ENCODE data around the gene MAN1A1.
A peak's percentile ranks its signal among the peaks of the same experiment; 100 is the strongest.
"Not testable (repeated sequence)": the region's sequence is repeated elsewhere in the genome, so short reads cannot be mapped to it uniquely, and the experiment has no call there.

The MAN1A1 gene

GRCh38 chr6:119349361-119350201 lies at the start of gene MAN1A1:
MAN1A1 (minus strand) TSS chr6:119349761; CDS start chr6:119349065, 696 bp downstream.
- DNase-seq (ENCODE audit: low spot score) = peak; percentile 88

- DNase-seq (ENCODE audit: low spot score) = no peak
These were observed 45.6 kb upstream of the MAN1A1 start for GRCh38 chr6:119395192-119395591.

DNA sequence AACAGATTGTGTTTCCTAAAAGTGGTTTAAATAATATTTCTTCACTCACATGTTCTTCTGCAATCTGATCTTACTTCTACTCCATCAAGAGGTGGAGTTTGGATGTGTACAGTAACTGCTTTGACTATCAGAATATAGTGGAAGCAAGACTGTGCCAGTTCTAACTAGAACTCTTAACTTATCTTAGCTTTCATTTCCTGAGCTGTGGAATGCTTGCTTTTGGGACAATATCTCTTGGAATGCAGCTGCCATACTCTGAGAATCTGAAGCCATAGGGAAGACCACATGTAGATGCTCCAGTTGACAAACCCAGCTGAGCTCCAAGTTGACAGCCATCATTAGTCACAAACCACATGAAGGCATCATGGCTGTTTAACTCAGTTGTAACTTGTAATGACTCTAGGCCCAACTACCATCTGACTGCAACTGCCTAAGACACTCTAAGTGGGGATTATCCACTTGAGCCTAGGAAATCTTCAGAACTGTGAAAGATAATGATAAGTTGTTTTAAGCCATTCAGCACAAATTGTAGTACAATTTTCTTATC lies 40.8 kb upstream of the MAN1A1 start:
- DNase-seq (ENCODE audit: low spot score) = no peak

DNA sequence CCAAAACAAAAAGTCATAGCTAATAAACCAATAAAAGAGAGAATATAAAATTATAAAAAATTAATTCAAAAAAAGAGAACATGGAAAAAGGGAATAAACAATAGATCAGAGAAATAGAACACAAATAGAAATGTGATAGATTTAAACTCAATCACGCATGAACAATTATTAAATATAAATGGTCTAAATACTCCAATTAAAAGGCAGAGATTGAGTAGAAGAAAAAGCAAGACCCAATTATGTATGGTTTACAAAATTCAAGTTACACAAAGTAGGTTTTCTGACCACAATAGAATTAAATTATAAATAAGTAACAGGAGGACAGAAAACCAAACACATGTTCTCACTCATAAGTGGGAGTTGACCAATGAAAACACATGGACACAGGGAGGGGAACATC lies 36.4 kb upstream of the MAN1A1 start:
- no peak for DNase-seq (ENCODE audit: low spot score)

DNA sequence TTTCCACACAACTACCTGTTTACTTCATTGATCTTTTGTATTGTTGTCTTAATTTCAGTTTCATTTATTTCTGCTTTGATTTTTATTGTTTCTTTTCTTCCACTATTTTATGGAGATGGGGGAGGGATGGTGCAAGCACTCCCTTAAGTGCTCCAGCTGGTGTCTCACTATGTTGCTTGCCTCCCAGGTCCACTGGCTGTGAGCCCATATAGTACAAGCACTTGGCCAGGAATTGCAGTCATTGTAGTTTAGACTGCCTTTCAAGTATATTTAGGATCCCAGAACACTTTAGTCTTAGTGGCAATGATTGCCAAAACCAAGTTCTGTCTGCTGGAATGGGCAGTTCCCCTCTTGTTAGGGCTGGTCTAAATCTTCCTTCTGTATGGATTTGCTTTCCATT lies 34.9 kb upstream of the MAN1A1 start:
- no peak for DNase-seq (ENCODE audit: low spot score)

DNA sequence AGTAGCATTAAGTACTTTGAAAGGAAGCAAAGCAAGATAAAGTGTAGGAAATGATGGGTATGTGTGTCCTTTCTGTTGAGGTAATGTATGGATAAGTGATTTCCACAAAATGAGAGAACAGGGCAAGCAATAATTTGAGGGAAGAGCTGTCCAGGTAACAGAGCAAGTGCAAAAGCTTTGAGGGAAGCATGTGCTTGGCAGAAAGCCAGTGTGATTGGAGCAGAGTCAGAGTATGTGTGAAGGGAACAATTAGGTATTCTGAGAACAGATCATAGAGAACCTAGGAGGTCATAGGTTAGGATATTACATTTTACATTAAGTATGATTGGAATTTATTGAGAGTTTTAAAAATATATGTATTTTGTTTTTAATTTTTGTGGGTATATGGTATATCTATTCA lies 30.2 kb upstream of the MAN1A1 start:
- DNase-seq (ENCODE audit: low spot score) = no peak

DNA sequence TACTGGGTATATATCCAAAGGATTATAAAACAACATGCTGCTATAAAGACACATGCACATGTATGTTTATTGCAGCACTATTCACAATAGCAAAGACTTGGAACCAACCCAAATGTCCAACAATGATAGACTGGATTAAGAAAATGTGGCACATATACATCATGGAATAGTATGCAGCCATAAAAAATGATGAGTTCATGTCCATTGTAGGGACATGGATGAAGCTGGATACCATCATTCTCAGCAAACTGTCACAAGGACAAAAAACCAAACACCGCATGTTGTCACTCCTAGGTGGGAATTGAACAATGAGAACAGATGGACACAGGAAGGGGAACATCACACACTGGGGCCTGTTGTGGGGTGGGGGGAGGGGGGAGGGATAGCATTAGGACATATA lies 27.5 kb upstream of the MAN1A1 start:
- DNase-seq (ENCODE audit: low spot score) = not testable (repeated sequence)

DNA sequence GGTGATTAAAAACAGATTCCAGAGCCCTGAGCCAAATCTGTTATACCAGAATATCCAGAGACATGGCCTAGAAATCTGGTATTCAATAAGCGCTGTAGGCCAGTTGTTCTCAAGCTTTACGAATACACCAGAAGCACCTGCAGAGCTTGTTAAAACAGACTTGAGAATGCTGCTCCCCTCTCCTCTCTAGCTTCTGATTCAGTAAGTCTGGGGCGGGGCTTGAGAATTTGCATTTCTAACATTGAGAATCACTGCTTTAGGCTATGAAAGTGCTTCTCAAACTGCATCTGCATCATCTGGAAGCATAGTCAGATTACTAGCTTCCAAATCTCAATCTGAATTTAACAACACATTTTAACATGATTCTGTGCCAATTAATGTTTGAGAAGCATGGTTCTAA lies 20.5 kb upstream of the MAN1A1 start:
- no peak for DNase-seq (ENCODE audit: low spot score)

DNA sequence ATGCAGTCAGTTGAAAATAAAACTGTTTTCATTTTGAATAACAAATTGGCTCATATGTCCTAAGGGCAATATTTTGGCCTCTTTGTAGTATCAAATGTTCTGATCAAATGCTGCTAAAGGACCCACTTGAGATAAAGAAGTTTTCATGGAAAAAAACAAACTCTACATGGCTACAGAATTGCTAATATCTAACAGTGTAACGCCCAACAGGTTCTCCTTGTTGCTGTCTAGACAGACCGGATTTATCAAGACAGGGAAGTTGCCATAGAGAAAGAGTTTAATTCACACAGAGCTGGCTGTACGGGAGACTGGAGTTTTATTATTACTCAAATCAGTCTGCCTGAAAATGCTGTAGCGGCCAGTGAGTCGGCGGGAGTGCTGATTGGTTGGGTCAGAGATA lies 19.4 kb upstream of the MAN1A1 start:
- no peak for DNase-seq (ENCODE audit: low spot score)

- no peak for DNase-seq (ENCODE audit: low spot score)
These were observed 11.6 kb upstream of the MAN1A1 start for GRCh38 chr6:119361209-119361608.

DNA sequence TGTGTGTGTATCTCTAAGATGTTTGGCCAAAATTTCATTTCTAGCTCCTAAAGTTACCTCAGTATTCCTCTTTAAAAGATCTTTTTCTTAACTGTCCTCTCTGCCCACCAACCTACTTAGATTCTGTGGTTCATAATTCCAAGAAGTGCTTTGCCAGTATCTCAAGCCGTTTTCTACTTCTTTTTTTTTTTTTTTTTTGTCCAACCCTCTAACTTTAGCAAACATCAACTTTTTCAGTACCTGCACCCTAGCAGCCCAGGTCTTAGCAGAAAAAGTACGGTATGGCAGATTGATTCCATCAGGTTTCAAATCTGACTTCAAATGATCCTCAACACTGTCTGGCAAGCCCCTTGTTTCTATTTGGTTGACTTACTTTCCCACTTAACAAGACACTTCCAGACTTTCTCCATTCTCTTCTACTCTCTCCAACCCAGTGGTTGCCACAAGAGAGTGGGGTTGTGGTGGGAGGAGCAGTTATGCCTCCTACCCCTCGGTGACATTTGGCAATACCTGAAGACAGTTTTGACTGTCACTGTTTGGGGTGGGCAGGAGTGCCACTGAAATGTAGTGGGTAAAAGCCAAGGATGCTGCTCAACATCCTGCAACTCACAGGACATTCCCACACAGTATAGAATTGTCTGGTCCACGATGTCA lies 10.8 kb upstream of the MAN1A1 start:
- no peak for DNase-seq (ENCODE audit: low spot score)

- DNase-seq (ENCODE audit: low spot score) = no peak
These were observed 6.3 kb upstream of the MAN1A1 start for GRCh38 chr6:119355890-119356289.

- DNase-seq (ENCODE audit: low spot score) = no peak
These were observed 5.6 kb upstream of the MAN1A1 start for GRCh38 chr6:119355157-119355556.

GRCh38 chr6:119353696-119354095 lies 4.1 kb upstream of the MAN1A1 start:
- DNase-seq (ENCODE audit: low spot score) = no peak

DNA sequence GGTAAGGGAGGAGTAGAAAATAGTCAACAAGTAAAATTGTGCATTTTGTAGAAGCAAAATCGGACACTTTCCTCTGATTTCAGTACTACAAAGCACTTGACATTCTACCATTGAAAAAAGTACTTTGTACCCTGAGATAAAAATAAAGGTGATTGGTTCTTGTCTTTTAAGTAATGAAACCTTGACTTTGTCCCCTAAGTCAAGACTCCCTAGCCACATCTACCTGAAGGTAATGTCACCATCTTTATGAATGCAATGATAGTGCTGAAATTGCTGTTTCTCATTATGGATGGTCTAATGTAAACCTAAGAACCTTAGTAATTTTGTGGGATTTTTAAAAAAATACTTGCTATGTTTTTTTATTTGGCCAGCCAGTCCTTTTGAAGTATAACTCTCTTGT lies 2.4 kb upstream of the MAN1A1 start:
- DNase-seq (ENCODE audit: low spot score) = no peak

DNA sequence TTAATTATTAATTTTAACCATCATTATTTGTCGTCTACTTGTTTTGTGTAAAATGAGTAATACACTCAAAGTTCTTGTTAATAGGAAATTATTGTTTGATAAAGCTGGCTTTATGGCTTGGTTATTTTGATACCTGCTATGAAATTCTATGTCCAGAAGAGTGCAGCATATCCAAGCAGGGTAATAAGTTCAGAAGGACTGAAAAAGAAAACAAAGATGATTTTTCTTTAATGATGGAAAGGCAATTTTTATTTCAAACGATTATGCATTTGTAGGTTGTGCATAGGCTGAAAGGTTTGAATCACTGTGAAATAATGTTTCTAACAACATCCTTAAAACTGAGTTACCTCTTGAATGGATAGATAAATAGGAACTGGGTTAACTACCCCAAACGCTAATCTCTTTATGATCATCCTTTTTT lies 1.4 kb upstream of the MAN1A1 start:
- DNase-seq (ENCODE audit: low spot score) = no peak

GRCh38 chr6:119350202-119350951 lies 816 bp upstream of the MAN1A1 start:
- no peak for DNase-seq (ENCODE audit: low spot score)

GRCh38 chr6:119348748-119349360 lies 707 bp downstream of the MAN1A1 start:
- DNase-seq (ENCODE audit: low spot score) = no peak

DNA sequence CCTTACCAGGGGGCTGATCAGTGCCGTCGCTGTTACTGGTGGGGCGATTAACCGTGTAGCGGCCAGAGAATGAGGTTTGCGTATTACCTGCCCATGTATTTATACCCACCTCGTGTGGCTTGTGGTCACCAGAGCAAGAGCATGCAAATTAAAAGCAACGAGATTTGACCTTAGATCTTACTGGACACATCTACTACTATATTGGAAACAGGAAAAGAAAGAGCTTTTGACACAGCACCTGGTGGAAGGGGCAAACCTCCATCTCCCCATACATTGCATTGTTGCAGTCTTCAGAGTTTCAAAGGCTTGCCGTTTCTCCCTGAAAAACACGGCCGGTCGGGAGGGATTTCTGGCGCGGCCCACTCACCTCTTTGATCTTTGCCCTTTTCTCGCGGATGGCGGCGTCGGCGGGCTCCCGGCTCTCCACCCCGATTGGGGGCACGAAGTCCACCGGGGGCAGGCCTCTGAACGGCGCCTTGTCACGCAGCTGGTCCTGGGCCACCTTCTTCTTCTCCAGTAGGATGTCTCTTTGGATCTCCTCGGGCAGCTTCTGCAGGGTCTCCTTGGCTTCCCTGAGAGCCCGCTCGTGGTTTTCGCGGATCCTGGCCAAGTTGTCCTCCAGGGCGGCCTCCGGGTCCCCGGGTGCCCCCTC lies 1.3 kb downstream of the MAN1A1 start:
- DNase-seq (ENCODE audit: low spot score) = no peak

GRCh38 chr6:119347466-119348095 lies 2.0 kb downstream of the MAN1A1 start:
- peak; percentile 59 for DNase-seq (ENCODE audit: low spot score)

- DNase-seq (ENCODE audit: low spot score) = no peak
These were observed 2.6 kb downstream of the MAN1A1 start for GRCh38 chr6:119346936-119347335.
